IPS DF 6.9 (cell line): ENCODE measurements around the gene KIF4B.
"Not testable (repeated sequence)": the region's sequence is repeated elsewhere in the genome, so short reads cannot be mapped to it uniquely, and the experiment has no call there.

ENCODE experiments used
- DNase-seq: peaks from one replicate; pipeline ENCODE4 v3.0.0-alpha.2; 2013; ENCODE audit warnings: low read depth, low spot score
- H3K27ac ChIP-seq: one replicate; pipeline ENCODE4 v1.5.1; 2013; ENCODE audit warnings: low read length, control low read depth
- H3K27me3 ChIP-seq: 2 replicates; pipeline ENCODE4 v1.6.1; 2013; ENCODE audit warnings: mild to moderate bottlenecking, low read length; ENCODE audit not compliant: control insufficient read depth, insufficient read depth
- H3K36me3 ChIP-seq: 2 replicates; pipeline ENCODE4 v1.6.1; 2013; ENCODE audit warnings: low read length; ENCODE audit not compliant: control insufficient read depth, insufficient read depth
- H3K4me1 ChIP-seq: 2 replicates; pipeline ENCODE4 v1.6.1; 2013; ENCODE audit warnings: low read length; ENCODE audit not compliant: control insufficient read depth, insufficient read depth
- H3K4me3 ChIP-seq: 2 replicates; pipeline ENCODE4 v1.5.1; 2013; ENCODE audit warnings: mild to moderate bottlenecking, low read length
- H3K9me3 ChIP-seq: 2 replicates; pipeline ENCODE4 v1.6.1; 2013; ENCODE audit warnings: low read length, inconsistent platforms; ENCODE audit not compliant: control insufficient read depth, insufficient read depth
- WGBS: extraction: QIAGEN DNeasy Blood & Tissue Kit; methylation state at CpG from one replicate; pipeline ENCODE4 v1.1.7; 2013; ENCODE audit warnings: mixed read lengths, missing lambda C conversion rate; ENCODE audit not compliant: insufficient read length, insufficient coverage; 5-methylcytosine and 5-hydroxymethylcytosine counted together

The KIF4B gene

DNA sequence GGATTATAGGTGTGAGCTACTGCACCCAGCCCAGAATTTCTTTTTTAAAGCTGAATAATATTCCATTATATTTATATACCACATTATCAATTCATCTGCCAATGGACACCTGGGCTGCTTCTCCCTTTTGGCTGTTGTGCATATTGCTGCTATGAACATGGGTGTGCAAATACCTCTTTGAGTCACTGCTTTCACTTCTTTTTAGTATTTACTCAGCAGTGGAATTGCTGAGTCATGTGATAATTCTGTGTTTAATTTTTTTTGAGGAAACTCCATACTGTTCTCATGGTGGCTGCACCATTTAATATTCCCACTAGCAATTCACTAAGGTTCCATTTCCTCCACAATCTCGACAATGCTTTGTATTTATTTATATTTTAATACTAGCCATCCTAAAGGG, 36.1 kb upstream of the KIF4B start:
- Histone ChIP-seq H3K27ac (no peak overlapping the region), H3K27me3 (no peaks in the 10 kb centered on the region), H3K9me3 (no peaks in the 10 kb centered on the region), H3K4me1 (no peaks in the 10 kb centered on the region), H3K36me3 (no peaks in the 10 kb centered on the region), H3K4me3 (no peak overlapping the region)
- WGBS, result no CpG with 5 or more reads among the region's 1 CpG
- no peak for DNase-seq

DNA sequence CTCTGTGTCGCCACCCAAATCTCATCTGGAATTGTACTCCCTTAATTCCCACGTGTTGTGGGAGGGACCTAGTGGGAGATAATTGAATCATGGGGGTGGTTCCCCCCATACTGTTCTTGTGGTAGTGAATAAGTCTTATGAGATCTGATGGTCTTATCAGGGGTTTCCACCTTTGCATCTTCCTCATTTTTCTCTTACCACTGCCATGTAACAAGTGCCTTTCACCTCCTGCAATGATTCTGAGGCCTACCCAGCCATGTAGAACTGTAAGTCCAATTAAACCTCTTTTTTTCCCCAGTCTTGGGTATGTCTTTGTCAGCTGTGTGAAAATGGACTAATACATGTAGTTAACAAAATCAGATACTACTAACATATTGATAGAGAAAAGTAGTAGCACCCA, 35.3 kb upstream of the KIF4B start:
- H3K27me3 ChIP-seq, H3K9me3 ChIP-seq, H3K4me3 ChIP-seq, H3K36me3 ChIP-seq, H3K4me1 ChIP-seq, DNase-seq, H3K27ac ChIP-seq: not testable (repeated sequence)
- WGBS, result no CpG with 5 or more reads among the region's 2 CpGs

DNA sequence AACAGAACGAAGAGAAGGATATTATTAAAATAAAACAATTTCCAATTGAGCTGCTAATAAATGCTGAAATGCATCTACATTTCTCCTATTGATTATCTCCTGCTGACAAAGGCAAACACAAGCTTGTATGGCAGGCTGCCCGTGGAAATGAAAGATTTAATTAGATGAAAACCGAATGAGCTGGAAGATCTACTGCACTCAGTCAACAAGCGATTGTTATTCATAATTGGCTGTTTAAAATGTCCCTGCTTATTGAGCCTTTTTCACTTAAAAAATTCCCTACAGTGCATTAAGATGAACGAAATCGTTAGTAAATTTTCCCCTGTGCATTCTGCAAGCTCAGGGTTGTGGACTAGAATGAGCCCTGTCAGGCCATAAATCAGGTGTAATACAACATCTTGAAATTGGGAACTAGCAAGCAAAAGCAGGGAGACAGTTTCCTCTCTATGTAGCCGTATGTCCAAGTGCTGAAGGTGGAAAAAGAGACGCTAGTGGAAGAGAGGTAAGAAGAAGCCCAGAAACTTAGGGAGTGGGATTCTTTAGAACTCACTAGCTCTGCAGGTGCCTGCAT, 28.5 kb upstream of the KIF4B start:
- no CpG with 5 or more reads among the region's 8 CpGs for WGBS

DNA sequence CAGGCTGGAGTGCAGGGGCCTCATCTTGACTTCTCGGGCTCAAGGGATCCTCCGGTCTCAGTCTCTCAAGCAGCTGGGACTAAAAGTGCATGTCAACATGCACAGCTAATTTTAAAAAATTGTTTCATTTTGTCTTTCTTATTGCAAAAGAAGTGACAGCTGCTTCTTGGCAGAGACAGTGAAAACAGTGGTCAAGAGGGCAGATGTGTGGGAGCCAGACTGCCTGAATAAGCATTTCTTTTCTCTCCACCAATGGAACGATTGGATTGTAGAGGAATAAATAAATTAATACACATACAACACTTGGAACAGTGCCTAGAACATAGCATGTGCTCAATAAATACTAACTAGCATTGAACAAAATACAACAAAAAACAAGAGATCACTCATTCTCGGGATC, 27.4 kb upstream of the KIF4B start:
- WGBS, result no CpG with 5 or more reads among the region's 4 CpGs
- H3K9me3 ChIP-seq, result no peaks in the 10 kb centered on the region
- no peak for DNase-seq

More for the DNA sequence above, 28.5 kb upstream of the KIF4B start:
- Histone ChIP-seq H3K27me3 (no peaks in the 10 kb centered on the region), H3K36me3 (no peaks in the 10 kb centered on the region), H3K9me3 (no peaks in the 10 kb centered on the region), H3K4me3 (no peak overlapping the region), H3K27ac (no peak overlapping the region), H3K4me1 (no peaks in the 10 kb centered on the region)
- DNase-seq, result no peak

DNA sequence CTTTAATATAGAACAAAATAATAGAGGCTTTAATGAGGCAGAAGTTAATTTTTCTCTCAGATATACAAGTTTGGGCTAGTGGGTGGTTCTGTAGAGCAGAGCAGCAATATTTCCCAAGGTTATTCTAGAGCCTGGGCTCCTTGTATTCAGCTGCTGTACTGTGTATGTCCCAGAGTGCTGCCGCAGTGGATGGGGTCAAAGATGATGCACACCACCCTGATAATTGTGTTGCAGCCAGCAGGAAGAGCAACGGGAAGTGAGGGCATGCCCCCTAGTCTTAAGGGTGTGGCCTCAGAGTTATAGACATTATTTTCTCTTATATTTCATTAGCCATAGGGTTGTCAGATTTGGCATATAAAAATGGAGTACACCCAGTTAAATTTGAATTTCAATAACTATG, 23.9 kb upstream of the KIF4B start:
- H3K27ac ChIP-seq, result no peak overlapping the region
- H3K4me1 ChIP-seq, result no peaks in the 10 kb centered on the region
- no peak overlapping the region for H3K4me3 ChIP-seq
- no CpG with 5 or more reads among the region's 2 CpGs for WGBS
- no peaks in the 10 kb centered on the region for H3K27me3 ChIP-seq
- no peaks in the 10 kb centered on the region for H3K36me3 ChIP-seq
- no peaks in the 10 kb centered on the region for H3K9me3 ChIP-seq
- no peak for DNase-seq

More for the DNA sequence above, 27.4 kb upstream of the KIF4B start:
- Histone ChIP-seq H3K27ac (no peak overlapping the region), H3K4me3 (no peak overlapping the region), H3K27me3 (no peaks in the 10 kb centered on the region), H3K36me3 (no peaks in the 10 kb centered on the region), H3K4me1 (no peaks in the 10 kb centered on the region)

DNA sequence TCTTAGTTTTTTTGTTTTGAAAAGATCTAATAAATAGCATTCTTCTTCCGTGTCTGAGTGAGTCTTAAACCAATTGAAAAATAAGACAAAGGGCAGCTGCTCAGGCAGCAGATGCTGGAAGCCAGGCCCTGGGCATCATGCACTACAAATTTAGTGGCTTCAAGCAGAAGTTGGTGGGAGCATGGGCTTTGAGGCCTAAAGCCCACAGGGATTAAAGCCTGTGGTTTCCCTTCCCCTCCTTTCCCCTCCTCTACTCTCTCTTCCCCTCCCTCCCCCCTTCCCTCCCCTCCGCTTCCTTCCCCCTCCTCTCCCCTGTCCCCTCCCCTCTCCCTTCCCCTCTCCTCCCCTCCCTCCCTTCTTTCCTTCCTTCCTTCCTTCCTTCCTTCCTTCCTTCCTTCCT, 20.1 kb upstream of the KIF4B start:
- Histone ChIP-seq H3K4me1 (no peaks in the 10 kb centered on the region), H3K9me3 (no peaks in the 10 kb centered on the region), H3K36me3 (no peaks in the 10 kb centered on the region), H3K27me3 (no peaks in the 10 kb centered on the region), H3K4me3 (no peak overlapping the region), H3K27ac (no peak overlapping the region)
- no peak for DNase-seq
- WGBS, result no CpG with 5 or more reads among the region's 2 CpGs

DNA sequence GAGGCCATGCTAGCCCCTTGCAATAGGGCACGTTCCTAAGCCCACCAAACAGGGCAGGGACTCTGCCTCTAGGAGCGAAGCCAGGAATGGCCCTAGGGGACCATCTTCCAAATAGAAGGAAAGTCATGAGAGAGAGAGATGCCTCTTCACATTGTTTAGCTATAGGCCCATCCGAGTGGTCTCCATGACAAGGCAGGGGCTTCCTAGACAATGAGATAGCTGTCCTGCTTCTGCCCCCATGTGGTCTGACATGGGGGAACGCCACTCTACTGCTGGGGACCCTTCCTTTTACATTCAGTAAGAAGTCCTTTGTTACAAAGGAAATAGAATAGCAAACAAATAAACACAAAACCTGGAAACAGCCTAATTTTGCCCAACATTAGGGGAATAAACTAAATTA, 17.9 kb upstream of the KIF4B start:
- Histone ChIP-seq H3K4me3 (no peak overlapping the region), H3K36me3 (no peaks in the 10 kb centered on the region), H3K4me1 (no peaks in the 10 kb centered on the region), H3K9me3 (no peaks in the 10 kb centered on the region), H3K27me3 (no peaks in the 10 kb centered on the region), H3K27ac (no peak overlapping the region)
- no peak for DNase-seq
- no CpG with 5 or more reads among the region's 4 CpGs for WGBS

DNA sequence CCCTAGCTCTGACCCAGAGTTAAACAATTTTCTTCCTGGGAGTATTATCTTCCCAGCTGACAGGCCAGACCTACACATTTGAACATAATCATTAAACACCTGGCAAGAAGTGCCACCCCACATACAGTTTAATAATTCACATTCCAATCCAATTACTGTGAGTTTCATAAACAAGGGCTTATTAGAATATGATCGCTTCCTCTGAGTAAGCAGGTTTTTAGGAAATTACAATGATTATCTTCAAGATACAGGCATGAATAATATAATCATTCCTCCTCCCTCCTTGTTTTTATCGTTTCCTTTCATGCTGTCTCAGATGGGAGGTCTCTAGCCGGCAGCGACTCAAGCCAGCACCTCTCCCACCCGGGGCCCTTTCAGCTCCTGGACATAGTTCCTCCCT, 15.8 kb upstream of the KIF4B start:
- Histone ChIP-seq H3K27me3 (no peaks in the 10 kb centered on the region), H3K4me1 (no peaks in the 10 kb centered on the region), H3K4me3 (no peak overlapping the region), H3K27ac (no peak overlapping the region), H3K9me3 (no peaks in the 10 kb centered on the region), H3K36me3 (no peaks in the 10 kb centered on the region)
- no peak for DNase-seq
- WGBS, result no CpG with 5 or more reads among the region's 5 CpGs

DNA sequence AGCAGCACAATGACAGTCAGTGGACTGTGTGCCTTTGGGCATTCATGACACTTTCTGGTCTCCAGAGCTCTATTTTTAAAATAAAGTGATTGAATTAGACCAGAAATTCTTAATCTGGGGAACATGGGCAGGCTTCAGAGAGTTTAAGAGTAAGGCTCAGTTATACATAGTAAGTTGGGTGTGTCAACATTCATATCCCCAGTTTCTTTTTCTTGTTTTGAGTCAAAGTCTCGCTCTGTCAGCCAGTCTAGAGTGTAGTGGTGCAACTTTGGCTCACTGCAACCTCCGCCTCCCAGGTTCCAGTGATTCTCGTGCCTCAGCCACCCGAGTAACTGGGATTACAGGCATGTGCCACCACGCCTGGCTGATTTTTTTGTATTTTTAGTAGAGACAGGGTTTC, 13.7 kb upstream of the KIF4B start:
- Histone ChIP-seq H3K27ac (no peak overlapping the region), H3K27me3 (no peaks in the 10 kb centered on the region), H3K4me3 (no peak overlapping the region), H3K36me3 (no peaks in the 10 kb centered on the region), H3K9me3 (no peaks in the 10 kb centered on the region), H3K4me1 (no peaks in the 10 kb centered on the region)
- DNase-seq, result no peak
- no CpG with 5 or more reads among the region's 5 CpGs for WGBS

DNA sequence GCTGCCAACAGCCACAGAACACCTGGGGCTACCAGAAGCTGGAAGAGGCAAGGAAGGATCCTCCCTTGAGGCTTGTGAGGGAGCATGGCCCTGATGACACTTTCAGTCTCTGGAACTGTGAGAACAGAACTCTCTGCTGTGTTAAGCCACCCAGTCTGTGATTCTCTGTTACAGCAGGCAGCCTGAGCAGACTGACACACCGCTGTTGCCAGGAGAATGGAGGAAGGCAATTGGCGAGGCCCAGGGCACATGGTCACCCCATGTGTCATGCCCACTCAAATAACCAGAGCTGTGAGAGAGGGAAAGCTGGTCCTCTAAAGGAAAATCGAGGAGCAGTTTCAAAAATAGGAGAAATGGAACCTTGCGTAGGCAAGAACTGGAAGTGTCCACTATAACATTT, 12.0 kb upstream of the KIF4B start:
- H3K36me3 ChIP-seq, result no peaks in the 10 kb centered on the region
- no peak overlapping the region for H3K4me3 ChIP-seq
- no peaks in the 10 kb centered on the region for H3K27me3 ChIP-seq
- H3K27ac ChIP-seq, result no peak overlapping the region
- H3K4me1 ChIP-seq, result no peaks in the 10 kb centered on the region
- no peak for DNase-seq
- WGBS, result no CpG with 5 or more reads among the region's 4 CpGs
- no peaks in the 10 kb centered on the region for H3K9me3 ChIP-seq

DNA sequence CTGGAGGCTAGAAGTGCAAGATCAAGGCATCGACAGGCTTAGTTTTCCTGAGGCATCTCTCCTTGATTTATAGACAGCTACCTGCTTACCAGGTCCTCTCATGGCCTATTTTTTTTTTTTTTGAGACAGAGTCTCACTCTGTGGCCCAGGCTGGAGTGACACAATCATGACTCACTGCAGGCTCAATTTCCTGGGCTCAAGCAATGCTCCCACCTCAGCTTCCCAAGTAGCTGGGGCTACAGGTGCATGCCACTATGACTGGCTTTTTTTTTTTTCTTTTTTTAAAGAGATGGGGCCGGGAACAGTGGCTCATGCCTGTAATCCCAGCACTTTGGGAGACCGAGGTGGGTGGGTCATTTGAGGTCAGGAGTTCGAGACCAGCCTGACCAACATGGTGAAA, 10.8 kb upstream of the KIF4B start:
- H3K4me3 ChIP-seq, DNase-seq, H3K27ac ChIP-seq, H3K27me3 ChIP-seq, H3K9me3 ChIP-seq, H3K36me3 ChIP-seq, H3K4me1 ChIP-seq: not testable (repeated sequence)
- WGBS, result no CpG with 5 or more reads among the region's 4 CpGs
